GM19438 (cell line): ENCODE measurements around the gene LRRIQ1.
"Not testable (repeated sequence)": the region's sequence is repeated elsewhere in the genome, so short reads cannot be mapped to it uniquely, and the experiment has no call there.

ENCODE experiments used
- ATAC-seq: cut with Tn5 transposase; IDR thresholded peaks from one replicate; pipeline ENCODE4 v1.9.1; 2021; ENCODE audit warnings: low read depth; ENCODE audit not compliant: unreplicated experiment

LRRIQ1 gene

DNA sequence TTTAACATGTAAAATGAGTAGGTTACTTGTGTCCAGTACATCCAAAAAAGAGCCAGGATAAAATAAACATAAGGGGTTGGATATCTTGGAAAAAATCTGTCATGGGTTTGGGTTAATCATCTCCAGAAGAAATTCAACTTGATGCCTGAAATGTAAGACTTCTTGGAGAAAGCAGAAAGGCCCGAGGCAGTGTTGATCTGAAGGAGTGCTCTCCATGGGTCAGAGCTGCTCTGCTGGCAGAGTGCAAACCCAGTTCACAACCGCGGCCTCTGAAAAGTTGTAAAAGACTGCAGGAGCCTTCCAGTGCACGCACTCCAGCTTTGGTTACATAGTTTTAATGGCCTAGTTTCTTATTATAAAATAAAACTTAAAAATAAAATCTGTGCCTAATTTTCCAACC, 146.5 kb downstream of the LRRIQ1 start:
- ATAC-seq: no peak

DNA sequence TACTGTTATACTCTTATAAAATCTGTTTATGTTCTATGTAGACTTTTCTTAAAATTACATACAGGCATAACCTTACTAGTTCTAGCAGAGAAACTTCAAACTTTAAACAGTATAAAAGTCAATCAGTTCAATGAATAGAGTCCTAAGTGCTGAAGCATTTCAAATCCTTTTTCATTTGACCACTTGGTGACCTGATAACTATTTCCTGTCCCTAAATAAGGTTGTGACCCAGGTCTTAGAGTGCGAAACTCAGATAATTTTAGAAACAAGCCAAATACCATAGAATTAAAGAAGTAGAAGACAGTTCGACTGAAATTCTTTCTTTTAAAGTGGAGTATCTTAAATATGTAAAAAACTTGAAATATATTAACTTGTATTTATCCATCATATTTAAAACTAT, 147.7 kb downstream of the LRRIQ1 start:
- no peak for ATAC-seq

DNA sequence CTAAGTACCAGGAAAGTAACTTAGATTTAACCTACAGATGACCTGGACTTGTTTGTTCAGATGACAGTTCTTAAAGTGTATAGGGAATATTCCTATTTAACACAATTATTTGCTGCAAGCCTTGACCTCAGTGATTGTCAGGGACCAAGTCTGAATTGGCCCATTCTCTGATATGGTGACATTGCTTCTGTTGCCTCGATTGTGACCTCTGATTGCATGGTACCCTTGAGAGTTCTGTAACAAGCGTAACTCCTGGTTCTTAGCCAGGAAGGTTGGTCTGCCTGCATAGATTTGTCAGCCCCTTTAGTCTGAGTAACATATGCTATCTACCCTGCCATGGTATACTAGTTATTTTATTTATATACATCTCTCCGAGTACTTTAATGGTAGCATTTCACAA, 150.1 kb downstream of the LRRIQ1 start:
- no peak for ATAC-seq

DNA sequence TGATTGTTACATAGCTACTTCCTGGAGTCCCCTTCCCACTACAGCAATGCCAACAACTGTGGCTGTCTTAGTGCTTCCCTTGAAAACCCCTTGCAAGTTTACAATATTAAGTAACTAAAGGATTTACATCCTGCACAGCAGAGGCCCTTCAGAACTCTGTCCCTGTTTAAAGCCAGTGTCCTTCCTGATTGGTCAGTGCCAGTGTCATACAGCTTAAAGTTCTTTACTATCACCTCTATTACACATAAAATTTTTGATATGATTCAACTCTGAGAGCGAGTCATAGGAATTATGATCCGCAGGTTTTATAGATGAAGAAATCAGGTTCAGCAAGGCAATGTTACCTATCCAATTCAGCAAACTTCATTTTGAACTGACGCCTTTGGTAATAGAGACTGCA, 152.5 kb downstream of the LRRIQ1 start:
- ATAC-seq: no peak

DNA sequence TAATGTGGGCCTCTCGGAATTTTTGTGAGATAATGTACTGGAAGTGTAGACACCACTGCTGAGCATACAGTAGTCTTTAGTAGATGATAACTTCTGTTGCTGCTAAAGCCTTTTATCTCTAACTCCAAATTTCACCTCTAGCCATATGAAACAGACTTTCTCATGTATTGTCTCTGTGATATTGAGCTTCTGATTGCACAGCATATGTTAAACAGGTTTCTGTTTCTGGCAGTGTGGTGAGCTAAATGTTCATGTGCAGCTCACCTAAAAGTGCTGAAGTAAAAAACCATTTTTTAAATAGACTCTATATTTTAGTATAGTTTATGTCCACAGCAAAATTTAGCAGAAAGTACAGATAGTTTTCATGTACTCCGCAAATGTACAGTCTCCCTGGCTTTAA, 154.6 kb downstream of the LRRIQ1 start:
- ATAC-seq: no peak

DNA sequence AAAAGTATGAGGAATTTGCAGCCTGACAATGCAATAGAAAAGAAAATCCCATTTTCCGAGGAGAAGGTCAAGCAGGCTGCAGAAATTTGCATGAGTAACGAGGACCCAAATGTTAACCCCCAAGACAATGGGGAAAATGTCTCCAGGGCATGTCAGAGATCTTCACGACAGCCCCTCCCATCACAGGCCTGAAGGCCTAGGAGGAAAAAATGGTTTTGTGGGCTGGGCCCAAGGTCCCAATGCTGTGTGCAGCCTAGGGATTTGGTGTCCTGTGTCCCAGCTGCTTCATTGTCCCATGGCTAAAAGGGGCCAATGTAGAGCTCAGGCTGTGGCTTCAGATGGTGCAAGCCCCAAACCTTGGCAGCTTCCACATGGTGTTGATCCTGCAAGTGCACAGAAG, 167.7 kb downstream of the LRRIQ1 start:
- ATAC-seq: not testable (repeated sequence)

DNA sequence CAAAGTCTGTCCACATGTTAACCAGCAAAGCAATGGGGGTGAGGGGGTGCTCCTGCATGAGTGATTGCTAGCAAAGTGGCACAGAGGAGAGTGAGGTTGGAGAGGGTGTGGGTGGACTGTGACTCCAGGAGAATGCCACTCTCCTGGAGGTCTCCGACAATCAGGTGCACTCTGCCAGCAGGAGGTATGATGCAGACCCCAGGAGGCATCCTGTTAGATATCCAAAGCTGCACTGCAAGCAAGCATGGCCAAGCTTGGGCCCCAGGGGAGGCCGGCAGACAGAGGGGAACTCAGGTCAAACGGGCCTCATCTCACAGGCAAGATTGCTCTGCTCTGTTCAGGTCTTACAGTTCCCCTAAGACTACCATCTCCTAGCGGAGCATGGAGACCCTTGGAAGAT, 170.4 kb downstream of the LRRIQ1 start:
- ATAC-seq: no peak

DNA sequence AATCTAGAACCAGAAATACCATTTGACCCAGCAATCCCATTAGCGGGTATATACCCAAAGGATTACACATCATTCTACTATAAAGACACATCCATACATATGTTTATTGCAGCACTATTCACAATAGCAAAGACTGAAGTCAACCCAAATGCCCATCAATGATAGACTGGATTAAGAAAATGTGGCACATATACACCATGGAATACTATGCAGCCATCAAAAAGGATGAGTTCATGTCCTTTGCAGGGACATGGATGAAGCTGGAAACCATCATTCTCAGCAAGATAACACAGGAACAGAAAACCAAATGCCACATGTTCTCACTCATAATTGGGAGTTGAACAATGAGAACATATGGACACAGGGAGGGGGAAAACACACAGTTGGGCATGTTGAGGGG, 188.2 kb downstream of the LRRIQ1 start:
- ATAC-seq: not testable (repeated sequence)

DNA sequence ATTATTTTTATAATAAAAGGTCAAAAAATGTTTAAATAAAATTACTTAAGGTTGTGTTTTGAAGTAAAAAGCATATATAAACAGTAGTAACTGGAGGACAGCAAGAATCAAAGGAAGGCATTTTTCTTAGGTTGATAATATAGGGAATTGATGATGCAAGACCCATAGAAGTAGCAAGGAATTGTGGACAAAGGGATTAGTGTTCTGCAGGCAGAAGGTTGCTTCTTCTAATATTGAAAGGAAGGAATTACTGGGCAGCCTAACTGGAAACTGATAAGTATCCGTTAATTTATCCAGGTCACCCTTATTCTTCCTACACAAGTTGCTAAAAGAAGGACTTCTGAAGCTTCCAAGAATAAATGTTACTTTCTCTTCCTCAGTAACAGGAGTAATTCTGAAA, 189.3 kb downstream of the LRRIQ1 start:
- no peak for ATAC-seq

DNA sequence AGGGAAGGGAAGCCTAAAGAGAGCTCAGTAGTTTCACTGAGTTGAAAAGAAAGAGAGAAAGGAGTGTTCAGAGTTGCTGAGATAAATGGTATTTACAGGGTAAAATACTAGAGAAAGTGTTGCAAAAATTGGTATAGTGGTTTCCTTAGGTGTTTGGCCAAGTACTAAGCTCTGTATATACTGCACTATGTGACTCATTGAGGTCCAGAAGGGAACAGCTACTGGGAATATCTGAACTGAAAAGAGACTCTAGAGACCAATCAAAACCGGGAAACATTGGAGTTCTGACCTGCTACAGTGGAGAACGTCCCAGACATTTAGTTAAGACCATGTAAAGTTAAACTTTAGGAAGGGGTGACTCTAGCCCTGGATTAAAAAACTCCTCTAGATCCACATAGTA, 201.2 kb downstream of the LRRIQ1 start:
- ATAC-seq: no peak

DNA sequence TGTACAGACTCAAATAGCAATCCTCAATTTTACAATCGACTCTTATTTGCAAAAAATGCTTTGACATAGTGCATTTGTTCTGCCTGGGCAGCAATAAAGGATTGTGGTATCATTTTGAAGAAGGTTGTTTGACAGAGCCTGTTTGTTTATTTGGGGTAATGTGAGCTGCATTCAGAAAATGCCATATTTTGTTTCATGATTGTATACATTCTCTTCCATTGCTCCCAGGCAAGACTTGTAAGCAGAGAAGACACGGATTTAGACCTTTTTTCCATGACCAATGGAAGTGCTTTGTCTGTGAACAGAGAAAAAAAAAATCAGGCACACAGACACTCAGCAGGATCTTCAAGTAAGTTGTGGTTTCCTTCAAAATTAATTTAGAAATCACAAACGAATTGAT, 208.4 kb downstream of the LRRIQ1 start:
- ATAC-seq: no peak

DNA sequence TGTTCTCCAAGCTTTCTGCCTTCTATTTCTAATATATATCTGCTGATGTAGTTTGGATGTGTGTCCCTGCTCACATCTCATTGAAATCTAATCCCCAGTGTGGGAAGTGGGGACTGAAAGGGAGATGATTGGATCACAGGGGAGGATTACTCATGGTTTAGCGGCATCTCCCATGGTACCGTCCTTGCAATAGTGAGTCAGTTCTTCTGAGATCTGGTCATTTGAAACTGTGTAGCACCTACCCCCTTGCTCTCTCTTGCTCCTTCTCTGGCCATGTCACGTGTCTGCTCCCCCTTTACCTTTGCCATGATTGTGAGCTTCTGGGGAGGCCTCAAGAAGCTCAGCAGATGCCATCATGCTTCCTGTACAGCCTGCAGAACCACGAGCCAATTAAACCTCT, 217.7 kb downstream of the LRRIQ1 start:
- no peak for ATAC-seq

DNA sequence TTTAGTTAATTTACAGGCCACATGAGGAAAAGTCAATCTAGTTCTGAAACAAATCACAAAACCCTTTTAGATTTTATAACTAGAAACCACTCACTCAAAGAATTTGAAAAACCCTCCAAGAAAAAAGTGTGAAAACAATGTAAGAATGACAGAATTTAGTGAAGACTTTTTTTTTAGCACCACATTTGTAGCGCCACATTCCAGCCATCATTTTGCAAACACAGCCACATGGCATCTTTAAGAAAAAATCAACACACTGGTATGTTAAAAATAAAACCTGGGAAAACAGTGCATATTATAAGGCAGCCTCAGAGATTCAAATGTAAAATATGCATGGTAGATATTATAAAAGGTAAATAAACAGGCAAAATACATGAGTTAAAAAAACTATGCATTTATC, 221.5 kb downstream of the LRRIQ1 start:
- no peak for ATAC-seq

DNA sequence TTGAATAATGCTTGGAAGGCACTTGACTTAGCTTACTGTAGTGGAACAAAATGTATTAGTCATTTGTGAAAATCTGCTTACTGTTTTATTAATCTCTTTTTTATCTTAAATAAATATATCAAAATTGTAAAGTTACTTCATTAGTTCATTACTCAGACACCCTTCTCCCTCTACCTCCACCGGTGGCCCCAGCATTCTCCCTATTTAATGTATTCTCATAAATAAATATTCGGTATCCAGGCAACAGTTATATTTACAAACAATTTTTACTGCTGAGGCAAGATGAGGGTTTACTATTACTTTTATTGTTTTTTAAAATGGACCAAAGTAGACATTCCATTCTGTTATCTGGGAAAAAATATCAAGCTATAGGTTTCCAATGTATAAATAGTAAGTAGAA, 224.3 kb downstream of the LRRIQ1 start:
- ATAC-seq: no peak

DNA sequence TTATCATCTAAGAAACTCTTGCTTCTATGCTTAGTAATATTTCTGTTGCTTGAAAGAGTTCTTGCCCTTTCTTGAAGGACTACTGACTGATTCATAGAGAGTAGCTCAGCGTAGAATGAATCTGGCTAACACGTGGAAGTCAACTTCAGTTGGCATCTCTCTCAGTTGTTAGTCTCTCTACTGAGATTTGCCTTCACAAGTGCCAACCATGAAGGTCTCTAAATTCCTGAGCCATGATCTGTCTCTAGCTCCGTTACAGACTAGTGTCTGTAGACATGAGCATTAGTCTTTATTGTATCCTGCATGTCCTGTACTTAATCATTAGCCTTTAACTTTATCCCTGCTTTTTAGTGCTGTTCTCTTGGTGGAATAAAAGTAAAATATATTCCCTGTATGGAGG, 224.7 kb downstream of the LRRIQ1 start:
- ATAC-seq: no peak

DNA sequence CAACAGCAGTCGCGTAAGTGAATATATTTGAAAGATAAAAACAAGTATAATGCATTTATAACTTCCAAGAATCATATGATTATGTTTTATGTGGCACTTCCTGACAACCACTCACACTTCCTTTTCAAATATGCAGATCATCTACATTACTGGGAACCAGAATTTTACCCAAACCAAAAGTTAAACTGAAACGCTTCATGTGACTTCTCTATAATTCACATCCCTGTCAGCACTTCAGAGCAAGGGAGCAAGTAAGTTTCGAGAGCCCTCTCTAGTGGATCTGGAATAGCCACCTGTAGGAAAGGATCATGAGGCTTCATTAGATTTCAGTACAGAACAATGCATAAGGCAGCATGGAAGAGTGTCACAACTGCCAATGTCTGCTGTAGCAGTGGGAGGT, 230.2 kb downstream of the LRRIQ1 start:
- no peak for ATAC-seq

DNA sequence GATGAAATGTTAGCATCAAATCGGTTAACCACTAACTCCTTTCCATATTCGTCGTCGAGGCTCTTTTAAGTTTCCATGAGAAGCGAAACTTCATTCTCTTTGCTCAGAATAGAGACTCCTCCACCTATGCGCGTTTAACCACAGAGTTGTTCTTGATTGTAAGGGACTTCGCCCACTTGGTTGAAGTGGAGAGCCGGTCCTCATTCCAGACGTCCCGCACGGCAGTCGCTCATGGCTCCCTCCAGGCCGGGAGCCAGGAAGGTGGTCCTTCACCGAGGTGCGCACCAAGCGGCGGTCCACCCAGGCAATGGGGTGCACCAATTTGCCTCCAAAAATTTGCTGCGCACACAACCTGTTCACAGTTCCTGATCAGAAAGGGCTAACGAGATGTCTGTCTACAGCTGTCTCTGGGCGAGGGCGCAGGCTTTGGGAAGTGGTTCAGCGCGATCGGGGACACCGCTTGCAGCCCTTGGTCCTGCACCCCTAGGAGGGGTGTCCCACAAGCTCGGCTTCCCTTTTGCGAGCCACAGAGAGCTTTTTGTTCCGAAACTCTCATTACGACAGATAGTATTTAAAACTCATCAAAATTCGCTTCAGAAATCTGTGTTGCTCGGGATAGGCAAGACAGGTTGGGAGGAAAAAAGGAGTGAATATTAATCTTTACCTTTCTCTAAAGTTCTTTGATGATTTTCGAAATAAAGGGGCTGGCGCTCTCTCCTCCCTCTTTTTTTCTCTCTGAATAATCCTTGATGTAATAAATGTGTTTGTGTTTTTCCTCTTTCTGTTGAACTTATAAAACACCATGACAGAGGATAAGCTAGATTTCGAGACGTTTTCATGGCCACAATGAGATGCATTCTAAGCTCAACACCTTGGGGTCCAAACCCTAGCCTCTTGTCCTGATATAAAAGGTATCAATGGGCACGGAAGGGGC, 237.5 kb downstream of the LRRIQ1 start:
- ATAC-seq: no peak

DNA sequence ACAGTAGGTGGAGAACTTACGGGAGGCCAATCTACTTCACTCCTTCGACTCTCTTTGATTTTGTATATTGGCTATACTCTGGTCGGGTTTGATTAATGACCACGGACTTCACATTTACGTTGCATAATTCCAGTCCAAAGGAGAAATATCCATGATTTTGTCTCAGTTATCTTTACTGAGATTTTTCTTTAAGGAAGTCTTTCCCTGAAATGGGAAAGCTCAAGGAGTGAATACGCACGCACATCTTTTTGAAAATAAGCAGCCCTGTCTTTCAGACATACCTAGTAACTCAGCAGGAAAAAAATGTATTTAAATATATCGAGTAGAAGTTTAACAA, 238.1 kb downstream of the LRRIQ1 start:
- no peak for ATAC-seq

DNA sequence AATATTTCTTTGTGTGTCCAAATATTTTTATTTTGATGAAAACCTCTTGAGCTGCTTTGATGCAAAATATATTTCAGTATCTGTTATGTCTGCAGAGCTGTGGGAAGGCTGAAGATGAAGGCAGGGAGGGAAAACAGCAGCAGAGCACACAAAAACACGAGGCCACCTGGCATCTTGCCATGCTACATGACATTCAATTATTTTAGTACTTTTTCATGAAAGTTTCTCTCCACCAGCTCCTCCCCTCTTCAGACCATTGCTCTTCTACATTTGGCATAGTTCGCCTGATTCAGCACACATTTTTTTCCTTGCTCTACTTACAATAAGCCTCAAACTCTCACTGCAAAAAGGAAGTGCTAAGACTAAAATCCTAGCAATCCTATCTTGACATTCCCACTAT, 239.2 kb downstream of the LRRIQ1 start:
- ATAC-seq: no peak

DNA sequence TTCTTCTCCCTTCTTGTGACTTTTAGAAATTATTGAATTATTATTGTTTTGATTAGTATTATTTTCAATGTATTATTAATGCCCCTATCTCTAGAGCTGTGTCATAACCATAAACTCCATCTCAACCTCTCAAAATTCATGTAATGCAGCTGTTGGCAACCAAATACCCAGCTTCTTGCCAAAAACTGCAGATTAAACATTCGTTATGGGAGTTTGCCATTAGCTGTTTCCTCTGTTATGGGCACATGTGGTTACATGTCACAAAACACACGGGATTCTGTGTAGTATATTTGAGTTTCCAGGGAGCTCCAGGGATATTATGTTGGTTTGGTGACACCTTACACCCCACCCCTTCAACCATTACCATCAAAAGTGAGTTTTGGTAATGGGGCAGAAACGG, 241.0 kb downstream of the LRRIQ1 start:
- ATAC-seq: no peak

DNA sequence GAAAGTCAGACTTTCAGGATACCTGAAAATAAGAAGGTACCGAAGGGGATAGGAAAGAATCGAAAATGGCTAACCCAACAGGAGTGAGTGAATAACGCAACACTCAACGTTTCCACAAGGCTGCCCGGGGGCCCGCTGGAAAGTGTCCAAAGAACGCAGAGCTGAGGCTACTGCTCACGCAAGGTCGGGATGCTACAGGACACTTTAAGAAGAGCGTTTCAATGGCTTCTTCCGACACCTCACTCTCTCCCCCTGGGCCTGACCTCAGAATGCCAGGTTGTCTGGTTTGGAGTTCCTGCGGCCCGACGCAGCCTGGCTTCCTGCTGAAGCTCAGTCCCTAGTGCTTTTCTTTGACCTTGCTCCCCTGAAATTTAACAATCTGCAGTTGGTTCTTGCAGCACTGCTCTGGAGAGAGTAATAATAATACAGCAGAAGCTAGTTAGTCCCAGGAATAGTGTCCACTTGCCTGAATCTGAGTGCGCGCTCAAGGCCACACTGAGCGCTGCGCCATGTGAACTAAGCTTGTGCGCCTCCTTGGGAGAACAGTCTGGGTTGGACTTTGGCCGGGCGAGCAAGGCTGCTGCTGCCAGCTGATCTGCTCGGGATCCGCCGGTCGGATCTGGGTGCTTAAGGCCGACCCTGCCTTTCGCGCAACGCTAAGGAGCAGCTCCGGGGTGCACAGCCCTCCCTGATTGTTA, 241.9 kb downstream of the LRRIQ1 start:
- ATAC-seq: no peak
